Hepatocyte (in vitro differentiated cells): ENCODE data around the gene RAN. TPM values are rescaled to one million over a fixed set of nuclear protein-coding genes. Genes with fewer than 3 reads are reported as not detected.
A peak's percentile ranks its signal among the peaks of the same experiment; 100 is the strongest.

Experiments used
- DNase-seq: peaks from one replicate; pipeline ENCODE4 v3.0.0-alpha.2; 2016; ENCODE audit warnings: low spot score
- H2AFZ ChIP-seq: fragments of 200-600 bp; sonication (generic); 2 replicates; pipeline ENCODE4 v1.6.0; 2016; ENCODE audit warnings: antibody characterized with exemption, mild to moderate bottlenecking
- H3K27ac ChIP-seq: fragments of 200-600 bp; sonication (generic); 2 replicates; pipeline ENCODE4 v1.5.1; 2016; ENCODE audit warnings: mild to moderate bottlenecking
- H3K27me3 ChIP-seq: fragments of 200-600 bp; sonication (generic); 2 replicates; pipeline ENCODE4 v1.6.1; 2016
- H3K36me3 ChIP-seq: fragments of 200-600 bp; sonication (generic); replicated peaks from 2 replicates; pipeline ENCODE4 v1.5.1; 2016; ENCODE audit warnings: low read depth; ENCODE audit not compliant: insufficient read depth
- H3K4me1 ChIP-seq: fragments of 200-600 bp; sonication (generic); 2 replicates; pipeline ENCODE4 v1.5.1; 2016; ENCODE audit warnings: mild to moderate bottlenecking, moderate library complexity; ENCODE audit not compliant: insufficient read depth
- H3K4me2 ChIP-seq: fragments of 200-600 bp; sonication (generic); 2 replicates; pipeline ENCODE4 v1.6.0; 2016
- H3K4me3 ChIP-seq: fragments of 200-600 bp; sonication (generic); 2 replicates; pipeline ENCODE4 v1.5.1; 2016; ENCODE audit warnings: mild to moderate bottlenecking
- H3K79me2 ChIP-seq: fragments of 200-600 bp; sonication (generic); 2 replicates; pipeline ENCODE4 v1.6.0; 2017; ENCODE audit warnings: mild to moderate bottlenecking
- H3K9me2 ChIP-seq: fragments of 200-600 bp; sonication (generic); replicated peaks from 2 replicates; pipeline ENCODE4 v1.6.0; 2017; ENCODE audit warnings: mild to moderate bottlenecking; ENCODE audit not compliant: insufficient read depth
- H3K9me3 ChIP-seq: fragments of 200-600 bp; sonication (generic); 2 replicates; pipeline ENCODE4 v1.5.1; 2016; ENCODE audit warnings: low read depth, mild to moderate bottlenecking
- H4K20me1 ChIP-seq: fragments of 200-600 bp; sonication (generic); 2 replicates; pipeline ENCODE4 v1.6.0; 2016; ENCODE audit warnings: mild to moderate bottlenecking; ENCODE audit not compliant: insufficient read depth, poor library complexity, severe bottlenecking
- EZH2 ChIP-seq: fragments of 200-600 bp; sonication (generic); IDR thresholded peaks from 2 replicates; pipeline ENCODE4 v1.6.1; 2016; ENCODE audit warnings: antibody characterized with exemption, mild to moderate bottlenecking, borderline replicate concordance
- EZH2phosphoT487 ChIP-seq: fragments of 200-600 bp; sonication (generic); IDR thresholded peaks from one replicate; pipeline ENCODE4 v1.6.1; 2018; ENCODE audit warnings: antibody characterized with exemption, mild to moderate bottlenecking, low read depth, moderate library complexity; ENCODE audit not compliant: unreplicated experiment, severe bottlenecking
- WGBS: methylation state at CpG from one replicate; pipeline ENCODE4 v1.1.6; 2016; ENCODE audit warnings: low lambda C conversion rate; ENCODE audit errors: missing lambda C conversion rate; 5-methylcytosine and 5-hydroxymethylcytosine counted together
- polyA plus RNA-seq: library from polyadenylated mRNA; unstranded; fragments of >200 nt; fragmentation: Nextera tagmentation; extraction: Ambion mirVana; gene quantifications from 2 replicates; pipeline ENCODE4 v1.2.1, GENCODE V29; 2016
- total RNA-seq: library from RNA; depleted of rRNA; stranded (reverse); fragments of >200 nt; gene quantifications from 2 replicates; pipeline ENCODE4 v1.2.3, GENCODE V29; 2014
- TF ChIP-seq, protein P1 (sequence below): fragments of 200-600 bp; sonication (generic); IDR thresholded peaks from 2 replicates; pipeline ENCODE4 v1.5.1; 2016; ENCODE audit warnings: antibody characterized with exemption, mild to moderate bottlenecking; ENCODE audit not compliant: poor library complexity

RAN gene
- total and polyA plus RNA-seq, 2 experiments from 2014 or later, result 300 to 673 TPM

GRCh38 chr12:130877333-130877732, 5.5 kb downstream of the RAN start:
- H4K20me1 ChIP-seq, result peaks cover 31% of the 10 kb centered on the region
- WGBS, result 83% methylated on average over 3 of the region's 3 CpGs

DNA sequence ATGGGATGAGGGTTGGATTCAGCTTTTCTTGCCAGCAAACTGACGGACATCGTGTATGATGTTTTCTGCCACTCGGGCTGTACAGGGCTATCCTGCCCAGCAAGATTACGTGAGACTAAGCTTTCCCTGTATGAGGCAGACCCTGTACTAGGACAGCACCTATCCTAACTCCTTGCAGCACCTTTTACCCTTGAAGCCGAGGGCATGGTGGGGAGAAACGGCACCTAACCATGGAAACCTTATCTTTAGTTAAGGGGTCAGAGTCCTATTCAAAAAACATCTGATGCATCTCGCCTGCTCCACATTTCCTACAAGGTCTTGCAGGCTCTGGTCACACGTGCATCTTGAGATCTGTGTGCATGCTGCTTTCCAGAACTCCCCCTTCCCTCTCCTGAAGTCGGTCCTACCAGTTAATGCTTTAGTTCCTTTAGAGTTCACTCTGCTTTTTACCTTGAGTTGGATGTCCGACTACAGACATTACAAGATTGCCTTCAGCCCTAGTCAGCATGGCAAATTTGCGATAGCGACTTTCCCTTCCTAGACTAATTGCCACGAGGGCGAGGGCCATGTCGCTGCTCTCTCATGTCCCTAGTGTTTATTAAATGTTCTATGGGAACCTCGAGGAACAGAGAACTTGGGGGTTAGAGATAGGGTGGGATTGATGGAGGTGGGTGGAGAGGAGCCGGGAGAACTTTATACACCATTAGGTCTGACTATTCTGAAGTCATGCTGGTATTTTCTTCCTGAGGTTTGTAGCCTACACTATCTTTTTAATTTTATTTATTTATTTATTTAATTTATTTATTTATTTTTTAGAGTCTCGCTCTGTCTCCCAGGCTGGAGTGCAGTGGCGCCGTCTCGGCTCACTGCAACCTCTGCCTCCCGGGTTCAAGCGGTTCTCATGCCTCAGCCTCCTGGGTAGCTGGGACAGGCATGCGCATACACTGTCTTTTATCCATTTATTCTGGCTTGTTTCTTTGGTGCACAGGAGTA, 6.6 kb downstream of the RAN start:
- Histone ChIP-seq H2AFZ (no peak overlapping the region), H3K36me3 (peaks cover 5% of the 10 kb centered on the region), H3K4me1 (peaks cover 4% of the 10 kb centered on the region), H3K4me2 (no peak overlapping the region), H4K20me1 (peaks cover 22% of the 10 kb centered on the region), H3K27ac (no peak overlapping the region), H3K4me3 (no peak overlapping the region), H3K79me2 (peaks cover 18% of the 10 kb centered on the region), H3K27me3 (no peaks in the 10 kb centered on the region), H3K9me2 (no peaks in the 10 kb centered on the region), H3K9me3 (no peaks in the 10 kb centered on the region)
- TF ChIP-seq EZH2 (no peak), EZH2phosphoT487 (no peak)
- TF ChIP-seq, protein P1, sequence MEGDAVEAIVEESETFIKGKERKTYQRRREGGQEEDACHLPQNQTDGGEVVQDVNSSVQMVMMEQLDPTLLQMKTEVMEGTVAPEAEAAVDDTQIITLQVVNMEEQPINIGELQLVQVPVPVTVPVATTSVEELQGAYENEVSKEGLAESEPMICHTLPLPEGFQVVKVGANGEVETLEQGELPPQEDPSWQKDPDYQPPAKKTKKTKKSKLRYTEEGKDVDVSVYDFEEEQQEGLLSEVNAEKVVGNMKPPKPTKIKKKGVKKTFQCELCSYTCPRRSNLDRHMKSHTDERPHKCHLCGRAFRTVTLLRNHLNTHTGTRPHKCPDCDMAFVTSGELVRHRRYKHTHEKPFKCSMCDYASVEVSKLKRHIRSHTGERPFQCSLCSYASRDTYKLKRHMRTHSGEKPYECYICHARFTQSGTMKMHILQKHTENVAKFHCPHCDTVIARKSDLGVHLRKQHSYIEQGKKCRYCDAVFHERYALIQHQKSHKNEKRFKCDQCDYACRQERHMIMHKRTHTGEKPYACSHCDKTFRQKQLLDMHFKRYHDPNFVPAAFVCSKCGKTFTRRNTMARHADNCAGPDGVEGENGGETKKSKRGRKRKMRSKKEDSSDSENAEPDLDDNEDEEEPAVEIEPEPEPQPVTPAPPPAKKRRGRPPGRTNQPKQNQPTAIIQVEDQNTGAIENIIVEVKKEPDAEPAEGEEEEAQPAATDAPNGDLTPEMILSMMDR, result no peak
- DNase-seq, result peak; percentile 32
- WGBS, result 71% methylated on average over 24 of the region's 24 CpGs

More at GRCh38 chr12:130877333-130877732, 5.5 kb downstream of the RAN start:
- H3K9me3 ChIP-seq, result no peaks in the 10 kb centered on the region
- no peak for DNase-seq
- no peak overlapping the region for H3K4me2 ChIP-seq
- no peak overlapping the region for H3K27ac ChIP-seq
- TF ChIP-seq, protein P1, result no peak
- TF ChIP-seq EZH2phosphoT487 (no peak), EZH2 (no peak)
- peaks cover 5% of the 10 kb centered on the region for H3K36me3 ChIP-seq
- peaks cover 10% of the 10 kb centered on the region for H3K4me1 ChIP-seq
- H2AFZ ChIP-seq, result no peak overlapping the region
- H3K27me3 ChIP-seq, result no peaks in the 10 kb centered on the region
- H3K9me2 ChIP-seq, result no peaks in the 10 kb centered on the region
- no peak overlapping the region for H3K4me3 ChIP-seq
- H3K79me2 ChIP-seq, result peaks cover 29% of the 10 kb centered on the region

GRCh38 chr12:130879212-130879686, 7.4 kb downstream of the RAN start:
- no peaks in the 10 kb centered on the region for H3K27me3 ChIP-seq
- H2AFZ ChIP-seq, result no peak overlapping the region
- no peaks in the 10 kb centered on the region for H3K9me3 ChIP-seq
- 87% methylated on average over 13 of the region's 13 CpGs for WGBS
- H3K27ac ChIP-seq, result no peak overlapping the region
- peaks cover 5% of the 10 kb centered on the region for H3K36me3 ChIP-seq
- no peak for DNase-seq
- H4K20me1 ChIP-seq, result peaks cover 14% of the 10 kb centered on the region
- peaks cover 10% of the 10 kb centered on the region for H3K79me2 ChIP-seq
- H3K9me2 ChIP-seq, result no peaks in the 10 kb centered on the region
- peaks cover 4% of the 10 kb centered on the region for H3K4me1 ChIP-seq
- TF ChIP-seq, protein P1, result no peak
- no peak for TF ChIP-seq EZH2
- TF ChIP-seq EZH2phosphoT487, result no peak
- H3K4me3 ChIP-seq, result no peak overlapping the region
- no peak overlapping the region for H3K4me2 ChIP-seq
